SU-DHL-6 (cell line): ENCODE data around the gene ACP5.

Source experiments
- EZH2phosphoT487 ChIP-seq: fragments of 200-600 bp; sonication (generic), shearing (Covaris generic); conservative IDR thresholded peaks from 2 replicates; pipeline ENCODE4 v1.6.1; 2018; ENCODE audit warnings: mild to moderate bottlenecking, antibody characterized with exemption, low read length, moderate library complexity, mixed read lengths
- TF ChIP-seq, protein P1 (sequence below): fragments of 200-600 bp; sonication (generic); IDR thresholded peaks from one replicate; pipeline ENCODE4 v1.5.1; 2017; ENCODE audit warnings: antibody characterized with exemption, mild to moderate bottlenecking, low read length, moderate library complexity; ENCODE audit not compliant: insufficient read depth, poor library complexity, severe bottlenecking

- no peak for TF ChIP-seq EZH2phosphoT487
- TF ChIP-seq, protein P1, sequence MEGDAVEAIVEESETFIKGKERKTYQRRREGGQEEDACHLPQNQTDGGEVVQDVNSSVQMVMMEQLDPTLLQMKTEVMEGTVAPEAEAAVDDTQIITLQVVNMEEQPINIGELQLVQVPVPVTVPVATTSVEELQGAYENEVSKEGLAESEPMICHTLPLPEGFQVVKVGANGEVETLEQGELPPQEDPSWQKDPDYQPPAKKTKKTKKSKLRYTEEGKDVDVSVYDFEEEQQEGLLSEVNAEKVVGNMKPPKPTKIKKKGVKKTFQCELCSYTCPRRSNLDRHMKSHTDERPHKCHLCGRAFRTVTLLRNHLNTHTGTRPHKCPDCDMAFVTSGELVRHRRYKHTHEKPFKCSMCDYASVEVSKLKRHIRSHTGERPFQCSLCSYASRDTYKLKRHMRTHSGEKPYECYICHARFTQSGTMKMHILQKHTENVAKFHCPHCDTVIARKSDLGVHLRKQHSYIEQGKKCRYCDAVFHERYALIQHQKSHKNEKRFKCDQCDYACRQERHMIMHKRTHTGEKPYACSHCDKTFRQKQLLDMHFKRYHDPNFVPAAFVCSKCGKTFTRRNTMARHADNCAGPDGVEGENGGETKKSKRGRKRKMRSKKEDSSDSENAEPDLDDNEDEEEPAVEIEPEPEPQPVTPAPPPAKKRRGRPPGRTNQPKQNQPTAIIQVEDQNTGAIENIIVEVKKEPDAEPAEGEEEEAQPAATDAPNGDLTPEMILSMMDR, result no peak
These were observed 8.9 kb upstream of the ACP5 start for GRCh38 chr19:11586331-11586730.
